NT2/D1 (cell line): ENCODE measurements around the gene POM121L2.

ENCODE experiments used
- YY1 ChIP-seq: IDR thresholded peaks from 2 replicates; pipeline ENCODE4 v1.6.1; 2011; ENCODE audit not compliant: insufficient read length, insufficient read depth
- ZNF274 ChIP-seq: IDR thresholded peaks from 2 replicates; pipeline ENCODE4 v1.6.1; 2011; ENCODE audit warnings: mild to moderate bottlenecking, low read depth, low read length

- no peak for TF ChIP-seq ZNF274
- TF ChIP-seq YY1, result no peak
These were observed 16.6 kb downstream of the POM121L2 start for GRCh38 chr6:27295301-27296079.
